Activated CD4-positive, CD25-positive, alpha-beta regulatory T cell treated with anti-CD3 and anti-CD28 coated beads, Interleukin-2, amount 50 U/mL, for 72 hours (primary cell): ENCODE results near the gene DUSP5.

ENCODE experiments used
- DNase-seq: peaks from one replicate; pipeline ENCODE4 v3.0.0; 2021

Gene DUSP5

GRCh38 chr10:110548002-110548401 lies 50.3 kb downstream of the DUSP5 start:
- no peak for DNase-seq

GRCh38 chr10:110549211-110549610 lies 51.5 kb downstream of the DUSP5 start:
- no peak for DNase-seq

- DNase-seq = no peak
Observed at GRCh38 chr10:110553905-110554304, 56.2 kb downstream of the DUSP5 start.

- DNase-seq = no peak
Observed at GRCh38 chr10:110556296-110556695, 58.6 kb downstream of the DUSP5 start.

- DNase-seq = peak; percentile 51
Observed at GRCh38 chr10:110556969-110557601, 59.4 kb downstream of the DUSP5 start.

GRCh38 chr10:110558041-110558440 lies 60.3 kb downstream of the DUSP5 start:
- DNase-seq = no peak

- DNase-seq = no peak
Observed at GRCh38 chr10:110560012-110560411, 62.3 kb downstream of the DUSP5 start.
